GM23338 (cell line): Measurements from ENCODE around the gene DEPDC1. TPM values are rescaled to one million over a fixed set of nuclear protein-coding genes. Genes with fewer than 3 reads are reported as not detected.

Experiments used
- ATAC-seq: fragments of 200-7000 bp; cut with Tn5 transposase; 3 replicates; pipeline ENCODE4 v1.9.1; 2020
- DNase-seq: peaks from one replicate; pipeline ENCODE4 v3.0.0-alpha.2; 2015; ENCODE audit warnings: low spot score
- H2AFZ ChIP-seq: fragments of 200-600 bp; sonication (generic); 2 replicates; pipeline ENCODE4 v1.8.0; 2016; ENCODE audit warnings: antibody characterized with exemption, mild to moderate bottlenecking, moderate library complexity
- H3F3A ChIP-seq: fragments of 200-600 bp; sonication (generic); replicated peaks from 2 replicates; pipeline ENCODE4 v1.8.0; 2017; ENCODE audit warnings: antibody characterized with exemption, mixed run types, low read depth
- H3K27ac ChIP-seq: fragments of 200-600 bp; sonication (generic); 2 replicates; pipeline ENCODE4 v1.6.1; 2016; ENCODE audit warnings: low read depth
- H3K27me3 ChIP-seq: fragments of 200-600 bp; sonication (generic); 2 replicates; pipeline ENCODE4 v1.8.0; 2016; ENCODE audit warnings: mild to moderate bottlenecking, mixed run types, moderate library complexity; ENCODE audit not compliant: insufficient read depth
- H3K36me3 ChIP-seq: fragments of 200-600 bp; sonication (generic); 2 replicates; pipeline ENCODE4 v1.8.0; 2016; ENCODE audit warnings: mild to moderate bottlenecking; ENCODE audit not compliant: insufficient read depth
- H3K4me1 ChIP-seq: fragments of 200-600 bp; sonication (generic); 2 replicates; pipeline ENCODE4 v1.8.0; 2016; ENCODE audit warnings: mild to moderate bottlenecking, moderate library complexity; ENCODE audit not compliant: insufficient read depth
- H3K4me2 ChIP-seq: fragments of 200-600 bp; sonication (generic); 2 replicates; pipeline ENCODE4 v1.7.1; 2017; ENCODE audit warnings: mixed run types
- H3K4me3 ChIP-seq: fragments of 200-600 bp; sonication (generic); 2 replicates; pipeline ENCODE4 v1.6.1; 2016; ENCODE audit warnings: mixed run types
- H3K79me2 ChIP-seq: fragments of 200-600 bp; sonication (generic); replicated peaks from 2 replicates; pipeline ENCODE4 v1.8.0; 2017; ENCODE audit warnings: mild to moderate bottlenecking; ENCODE audit not compliant: insufficient read depth
- H3K9me2 ChIP-seq: fragments of 200-600 bp; sonication (generic); 2 replicates; pipeline ENCODE4 v1.8.0; 2017; ENCODE audit not compliant: insufficient read depth
- H4K20me1 ChIP-seq: fragments of 200-600 bp; sonication (generic); replicated peaks from 2 replicates; pipeline ENCODE4 v1.8.0; 2017; ENCODE audit warnings: mild to moderate bottlenecking; ENCODE audit not compliant: insufficient read depth
- H3K27ac Mint-ChIP-seq: 2 replicates; pipeline ENCODE4 v1.8.0; 2020; ENCODE audit warnings: inconsistent platforms, mild to moderate bottlenecking, moderate library complexity, mixed read lengths
- H3K27me3 Mint-ChIP-seq: 3 replicates; pipeline ENCODE4 v1.8.0; 2022; ENCODE audit warnings: low read depth, mild to moderate bottlenecking, moderate library complexity, mixed read lengths, inconsistent platforms; ENCODE audit not compliant: insufficient read depth, poor library complexity
- H3K36me3 Mint-ChIP-seq: 3 replicates; pipeline ENCODE4 v1.8.0; 2021; ENCODE audit warnings: low read depth, mild to moderate bottlenecking, inconsistent platforms, moderate library complexity, mixed read lengths
- H3K4me1 Mint-ChIP-seq: 3 replicates; pipeline ENCODE4 v1.8.0; 2020; ENCODE audit warnings: mild to moderate bottlenecking, inconsistent platforms, mixed read lengths
- H3K4me3 Mint-ChIP-seq: 3 replicates; pipeline ENCODE4 v1.8.0; 2021; ENCODE audit warnings: moderate library complexity, mild to moderate bottlenecking, inconsistent platforms, mixed read lengths
- H3K9me3 Mint-ChIP-seq: 3 replicates; pipeline ENCODE4 v1.8.0; 2020; ENCODE audit warnings: moderate library complexity, mild to moderate bottlenecking, inconsistent platforms, mixed read lengths
- CTCF ChIP-seq, 2 experiments: fragments of 200-600 bp in 1 of 2; sonication (generic) in 1 of 2; conservative IDR thresholded peaks; 2 replicates each; pipeline versions ENCODE4 v1.5.1 to v1.6.1; 2016 to 2017; ENCODE audit warnings: antibody characterized with exemption in 2 of 2, low read depth in 2 of 2, mild to moderate bottlenecking in 2 of 2, moderate library complexity in 1 of 2
- EZH2 ChIP-seq: fragments of 200-600 bp; sonication (generic); IDR thresholded peaks from one replicate; pipeline ENCODE4 v1.8.0; 2017; ENCODE audit warnings: antibody characterized with exemption, mild to moderate bottlenecking, low read depth; ENCODE audit not compliant: unreplicated experiment
- EZH2phosphoT487 ChIP-seq: fragments of 200-600 bp; sonication (generic); IDR thresholded peaks from one replicate; pipeline ENCODE4 v1.8.1; 2018; ENCODE audit warnings: antibody characterized with exemption; ENCODE audit not compliant: unreplicated experiment
- JUNB ChIP-seq: IDR thresholded peaks from one replicate; pipeline ENCODE4 v1.6.1; 2016; ENCODE audit warnings: antibody characterized with exemption; ENCODE audit not compliant: unreplicated experiment
- NANOG ChIP-seq: IDR thresholded peaks from 2 replicates; pipeline ENCODE4 v1.6.1; 2016; ENCODE audit warnings: antibody characterized with exemption, borderline replicate concordance
- POLR2AphosphoS5 ChIP-seq: IDR thresholded peaks from 2 replicates; pipeline ENCODE4 v1.6.1; 2016; ENCODE audit warnings: antibody characterized with exemption, low read depth
- REST ChIP-seq: IDR thresholded peaks from one replicate; pipeline ENCODE4 v1.6.1; 2018; ENCODE audit warnings: antibody characterized with exemption; ENCODE audit not compliant: unreplicated experiment
- STAT1 ChIP-seq: IDR thresholded peaks from one replicate; pipeline ENCODE4 v1.6.1; 2016; ENCODE audit warnings: antibody characterized with exemption; ENCODE audit not compliant: unreplicated experiment
- ZNF114 ChIP-seq: fragments of 250-450 bp; sonication (Bioruptor Pico); IDR thresholded peaks from 2 replicates; pipeline ENCODE4 v1.5.0; 2020; ENCODE audit warnings: mild to moderate bottlenecking, moderate library complexity
- ZNF331 ChIP-seq: fragments of 250-450 bp; sonication (Bioruptor Pico); IDR thresholded peaks from 2 replicates; pipeline ENCODE4 v1.5.0; 2020; ENCODE audit warnings: low read depth, mild to moderate bottlenecking, moderate library complexity
- ZNF462 ChIP-seq: fragments of 250-450 bp; sonication (Bioruptor Pico); IDR thresholded peaks from 2 replicates; pipeline ENCODE4 v1.5.0; 2020; ENCODE audit warnings: mild to moderate bottlenecking, moderate library complexity
- polyA plus RNA-seq: library from polyadenylated mRNA; unstranded; fragments of >200 nt; fragmentation: Nextera tagmentation; extraction: Ambion mirVana; gene quantifications from 2 replicates; pipeline ENCODE4 v1.2.1, GENCODE V29; 2016
- total RNA-seq: library from RNA; depleted of rRNA; stranded (reverse); fragments of >200 nt; shearing (Covaris generic); gene quantifications from 2 replicates; pipeline ENCODE4 v1.2.3, GENCODE V29; 2014

The DEPDC1 gene
- total and polyA plus RNA-seq, 2 experiments from 2014 or later = 30.0 to 42.9 TPM

- TF ChIP-seq CTCF (conservative IDR thresholded peaks at IDR 0.05; ENCODE audit: low read depth in 2 of 2) = no peak
- TF ChIP-seq STAT1 = no peak
- no peak for TF ChIP-seq NANOG
Measured at GRCh38 chr1:68506386-68506785, 9.5 kb upstream of the DEPDC1 start (continued).

- peaks cover 37% of the 10 kb centered on the region for H3K9me3 Mint-ChIP-seq
- peaks cover 2% of the 10 kb centered on the region for H3K27me3 Mint-ChIP-seq
- no peaks in the 10 kb centered on the region for H3K4me1 Mint-ChIP-seq
Measured at GRCh38 chr1:68503085-68503484, 6.2 kb upstream of the DEPDC1 start.

More at GRCh38 chr1:68503085-68503484, 6.2 kb upstream of the DEPDC1 start:
- H3K4me3 ChIP-seq = no peak overlapping the region
- H3K9me2 ChIP-seq = peaks cover 3% of the 10 kb centered on the region; the same call in 1 of the 2 replicates
- Mint-ChIP-seq H3K36me3 (peaks cover 12% of the 10 kb centered on the region; the same call in 2 of the 3 replicates), H3K27ac (no peak overlapping the region), H3K4me3 (no peak overlapping the region)
- TF ChIP-seq JUNB = no peak
- TF ChIP-seq ZNF331 (CRISPR knock-in tag) = no peak
- TF ChIP-seq STAT1 = no peak
- TF ChIP-seq REST = no peak
- no peak for TF ChIP-seq EZH2phosphoT487
- TF ChIP-seq EZH2 = no peak
- no peak for TF ChIP-seq ZNF462
- no peak for TF ChIP-seq POLR2AphosphoS5
- TF ChIP-seq CTCF (conservative IDR thresholded peaks at IDR 0.05; ENCODE audit: low read depth in 2 of 2) = no peak
- TF ChIP-seq ZNF114 = no peak
- H2AFZ ChIP-seq = no peak overlapping the region
- no peaks in the 10 kb centered on the region for H4K20me1 ChIP-seq
- no peak overlapping the region for H3K4me2 ChIP-seq
- no peak for ATAC-seq
- H3K4me1 ChIP-seq = no peaks in the 10 kb centered on the region
- no peak for DNase-seq
- no peaks in the 10 kb centered on the region for H3K27me3 ChIP-seq
- H3K27ac ChIP-seq = no peak overlapping the region
- H3K79me2 ChIP-seq = no peaks in the 10 kb centered on the region
- no peaks in the 10 kb centered on the region for H3K36me3 ChIP-seq
- no peaks in the 10 kb centered on the region for H3F3A ChIP-seq
